D721Med (cell line): ENCODE results near the gene CLDN15.

Experiments
- DNase-seq: peaks from one replicate; pipeline ENCODE4 v3.0.0; 2011; ENCODE audit warnings: low spot score; ENCODE audit not compliant: insufficient read length
- FAIRE-seq: peaks from 2 replicates; lab custom pipeline; 2011; peaks lifted over from hg19 to GRCh38; lab: Jason Lieb, UNC
- CTCF ChIP-seq: IDR thresholded peaks from 2 replicates; pipeline ENCODE4 v1.5.1; 2012; ENCODE audit warnings: mild to moderate bottlenecking, control low read depth; ENCODE audit not compliant: insufficient read depth; ENCODE audit errors: missing control alignments

Gene CLDN15

GRCh38 chr7:101186844-101187428 is 50.7 kb downstream of the CLDN15 start:
- no peak for FAIRE-seq
- DNase-seq: no peak
- TF ChIP-seq CTCF: no peak

DNA sequence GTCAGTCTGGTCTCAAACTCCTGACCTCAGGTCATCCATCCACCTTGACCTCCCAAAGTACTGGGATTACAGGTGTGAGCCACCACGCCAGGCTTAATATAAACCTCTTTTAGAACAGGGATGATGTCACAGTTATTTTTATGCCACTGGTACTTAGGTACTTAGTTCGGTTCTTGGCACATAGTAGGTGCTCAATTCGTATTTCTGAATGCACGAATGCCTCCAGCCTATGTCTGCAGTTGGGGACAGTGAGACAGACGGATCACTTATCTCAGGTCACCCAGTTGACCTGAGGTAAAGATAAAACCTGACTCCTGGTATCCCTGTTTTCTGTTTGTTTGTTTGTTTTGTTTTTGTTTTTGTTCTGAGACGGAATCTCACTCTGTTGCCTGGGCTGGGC is 51.4 kb downstream of the CLDN15 start:
- FAIRE-seq: no peak
- TF ChIP-seq CTCF: no peak
- no peak for DNase-seq

- FAIRE-seq (no peak), DNase-seq (no peak)
- TF ChIP-seq CTCF: no peak
These were observed 52.3 kb downstream of the CLDN15 start for GRCh38 chr7:101185258-101185839.
